ENCODE measurements around the gene KRT83. TPM values are rescaled to one million over a fixed set of nuclear protein-coding genes. Genes with fewer than 3 reads are reported as not detected.

Gene KRT83
- total RNA-seq, 1 experiment from 2014 or later, result not detected

GRCh38 chr12:52343550-52343949, 22.4 kb upstream of the KRT83 start:
- Histone ChIP-seq H2BK20ac (ENCODE audit: low read depth, low read length, poor library complexity, severe bottlenecking) (no peak overlapping the region), H3K27me3 (ENCODE audit: insufficient read depth, low read length) (no peaks in the 10 kb centered on the region), H2BK12ac (ENCODE audit: insufficient read length, low read depth, low read length) (no peak overlapping the region), H2BK5ac (ENCODE audit: insufficient read length, low read length) (no peak overlapping the region), H4K5ac (ENCODE audit: insufficient read length, low read depth, low read length) (no peak overlapping the region), H3K4ac (ENCODE audit: low read depth, low read length) (no peak overlapping the region), H2AK5ac (ENCODE audit: insufficient read length, low read length) (no peak overlapping the region), H2BK15ac (ENCODE audit: low read depth, low read length) (no peak overlapping the region), H4K8ac (replicated peaks; ENCODE audit: insufficient read length, low read depth, low read length) (no peak overlapping the region), H4K20me1 (ENCODE audit: control insufficient read depth, insufficient read depth, insufficient read length) (no peaks in the 10 kb centered on the region), H3K23ac (ENCODE audit: insufficient read length, low read depth, low read length) (no peak overlapping the region), H4K91ac (ENCODE audit: insufficient read length, low read depth, low read length) (no peak overlapping the region), H3K27ac (ENCODE audit: insufficient read length, low read depth, low read length) (no peak overlapping the region), H3K9ac (ENCODE audit: extremely low read depth, insufficient read length, low read length) (no peak overlapping the region), H3K4me1 (ENCODE audit: insufficient read depth, low read length) (no peaks in the 10 kb centered on the region), H2BK120ac (ENCODE audit: low read depth, low read length, poor library complexity, severe bottlenecking) (no peak overlapping the region), H2AFZ (ENCODE audit: low read length) (no peak overlapping the region), H3K79me2 (ENCODE audit: insufficient read depth, low read length) (no peaks in the 10 kb centered on the region), H3K18ac (ENCODE audit: insufficient read length, low read depth, low read length) (no peak overlapping the region), H3K79me1 (ENCODE audit: insufficient read depth, low read depth, low read length, poor library complexity, severe bottlenecking) (no peaks in the 10 kb centered on the region), H3K56ac (ENCODE audit: insufficient read length, low read depth, low read length) (no peak overlapping the region), H3K4me2 (ENCODE audit: insufficient read depth, insufficient read length, low read length) (no peak overlapping the region), H3K14ac (ENCODE audit: insufficient read depth, low read length) (no peak overlapping the region), H3K9me3 (ENCODE audit: control insufficient read depth, low read depth, low read length) (no peaks in the 10 kb centered on the region), H3T11ph (ENCODE audit: low read length) (no peak overlapping the region), H3K23me2 (ENCODE audit: insufficient read length, low read depth, low read length, poor library complexity, severe bottlenecking) (no peaks in the 10 kb centered on the region)
- peaks cover 5 to 7% of the 10 kb centered on the region in 2 experiments; a peak in 2 of 5 replicates for H3K9me3 Mint-ChIP-seq
- peaks cover 11% of the 10 kb centered on the region for H3K27me3 Mint-ChIP-seq (ENCODE audit: low read depth)
- no CpG with 5 or more reads among the region's 2 CpGs for WGBS (ENCODE audit: extremely low coverage, insufficient read length, low lambda C conversion rate)
- no peaks in the 10 kb centered on the region for H3K4me1 Mint-ChIP-seq
- no peak overlapping the region for H3K4me3 Mint-ChIP-seq
- no peak for TF ChIP-seq CTCF (conservative IDR thresholded peaks at IDR 0.05)
- no peak overlapping the region for H3K27ac Mint-ChIP-seq
- no peak for DNase-seq
- H3K36me3 Mint-ChIP-seq (ENCODE audit: insufficient read depth in 1 of 3, low read depth in 3 of 3), result no peaks in the 10 kb centered on the region; a peak in 1 of 7 replicates
